Measurements from ENCODE around the gene ARL16.

Gene ARL16

DNA sequence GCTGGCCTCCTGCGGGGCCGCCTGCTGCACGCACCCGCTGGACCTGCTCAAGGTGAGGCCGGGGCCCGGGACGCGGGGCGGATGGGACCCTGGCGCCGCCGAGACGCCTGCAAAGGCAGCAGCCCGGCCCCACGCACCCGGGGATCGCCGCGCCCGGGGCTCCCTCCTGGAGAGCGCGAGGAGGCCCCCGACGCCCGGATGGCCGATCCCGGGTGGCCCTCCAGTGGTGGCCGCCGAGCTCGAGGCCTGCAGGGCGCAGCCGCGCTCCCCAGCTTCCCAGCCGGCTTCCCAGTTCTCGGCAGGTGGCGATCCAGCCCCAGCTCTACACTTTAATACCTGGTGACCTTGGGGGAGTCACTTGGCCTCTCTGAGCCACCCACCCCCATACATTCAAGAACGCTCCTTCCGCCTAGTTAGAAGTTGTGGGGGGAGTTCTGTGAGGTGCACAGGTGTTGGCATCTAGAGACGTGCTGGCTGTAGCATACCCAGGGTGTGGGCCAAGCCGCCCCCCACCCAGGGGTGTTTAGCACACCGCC is 28.9 kb upstream of the ARL16 start:
- DNase-seq: no peak

DNA sequence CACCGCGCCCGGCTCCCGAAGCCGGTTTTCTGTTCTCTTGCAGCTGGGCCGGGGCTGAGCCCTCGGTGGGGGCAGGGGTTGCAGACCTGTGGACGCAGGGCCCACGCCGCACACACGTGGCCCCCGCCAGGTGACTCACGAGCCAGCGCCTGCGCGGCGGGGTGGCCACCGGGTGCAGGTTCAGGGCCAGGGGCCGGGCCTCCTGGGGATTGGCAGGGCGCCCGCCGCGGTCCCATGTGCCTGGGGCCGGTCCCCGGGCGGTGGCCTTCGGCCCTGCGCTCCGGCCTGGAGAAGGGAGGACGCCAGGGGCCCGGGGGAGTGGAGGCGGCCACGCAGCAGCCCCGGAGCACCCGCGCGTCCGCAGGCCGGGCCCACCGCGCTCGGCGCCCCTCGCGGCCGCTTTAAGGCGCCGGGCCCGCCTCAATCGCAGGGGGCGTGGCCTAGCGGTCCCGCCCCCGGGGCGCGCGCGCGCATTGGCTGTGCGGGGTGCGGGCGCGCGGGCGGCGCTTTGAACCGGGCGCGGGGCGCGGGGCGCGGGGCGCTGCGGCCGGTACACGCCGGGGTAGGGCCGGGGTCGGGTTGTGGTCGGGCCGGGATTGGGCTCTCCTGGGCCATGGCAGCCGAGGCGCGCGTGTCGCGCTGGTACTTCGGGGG is 28.3 kb upstream of the ARL16 start, which contains the start of gene SLC25A10:
Gene SLC25A10, plus strand, starts transcription at position 471 of the 654 bp plus-strand sequence. Its CDS starts 143 bp downstream, at position 614.
- peak; percentile 61 to 76 for DNase-seq

DNA sequence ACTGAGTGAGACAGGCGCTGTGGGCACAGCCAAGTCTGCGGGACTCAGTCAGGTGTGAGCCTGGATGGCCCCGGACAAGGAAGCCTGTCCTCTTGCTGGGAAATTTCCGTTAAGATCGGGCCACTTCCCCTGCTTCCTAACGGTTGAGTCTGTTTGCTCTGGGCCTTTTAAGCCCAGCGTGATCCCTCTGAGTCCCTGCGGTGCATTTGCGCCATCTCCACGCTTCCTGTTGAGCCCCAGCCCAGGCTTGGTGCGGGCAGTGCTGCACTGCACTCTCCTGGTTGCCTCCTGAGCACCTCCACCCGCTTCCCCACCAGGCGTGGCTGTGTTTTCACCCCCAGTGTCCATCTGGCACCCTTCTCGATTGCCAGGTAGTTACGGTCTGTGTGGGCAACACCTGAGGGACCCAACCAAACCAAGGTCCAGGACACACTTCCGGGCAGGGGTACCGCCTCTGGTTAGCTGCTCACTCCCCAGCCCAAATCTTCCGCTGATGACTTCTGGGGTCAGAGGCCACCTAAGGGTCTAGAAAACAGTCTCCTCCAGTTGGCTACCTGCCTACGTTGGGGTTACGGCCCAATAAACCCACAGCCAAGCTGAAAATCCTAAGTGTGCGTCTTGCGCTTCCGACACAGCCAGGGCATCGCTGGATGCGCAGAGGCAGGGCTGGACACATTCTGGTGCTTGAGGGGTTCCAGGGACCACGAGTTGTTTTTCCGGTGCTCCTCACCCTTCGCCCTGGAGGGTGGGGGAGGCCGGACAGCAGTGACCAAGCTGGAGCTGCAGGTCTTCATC is 27.1 kb upstream of the ARL16 start:
- DNase-seq: no peak

DNA sequence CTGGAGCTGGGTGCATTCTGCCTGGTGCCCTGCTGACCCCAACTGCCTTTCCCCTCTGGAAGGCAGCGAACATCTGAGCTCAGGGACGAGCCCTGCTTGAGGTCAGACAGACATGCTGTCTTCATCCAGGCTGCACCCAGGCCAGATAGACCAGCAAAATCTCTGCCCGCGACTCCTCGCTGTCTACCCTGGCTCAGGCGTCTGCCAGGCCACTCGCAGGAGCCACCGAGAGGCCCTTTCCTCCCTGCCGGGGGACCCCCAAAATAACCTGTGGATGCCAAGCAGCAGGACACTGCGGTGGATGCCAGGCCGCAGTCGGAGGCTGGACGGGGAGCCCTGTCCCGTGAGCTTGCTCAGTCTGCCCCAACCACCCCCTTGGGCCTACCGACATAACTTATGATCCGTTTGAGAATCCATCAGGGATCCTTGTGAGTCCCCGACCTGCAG is 25.2 kb upstream of the ARL16 start:
- no peak for DNase-seq

DNA sequence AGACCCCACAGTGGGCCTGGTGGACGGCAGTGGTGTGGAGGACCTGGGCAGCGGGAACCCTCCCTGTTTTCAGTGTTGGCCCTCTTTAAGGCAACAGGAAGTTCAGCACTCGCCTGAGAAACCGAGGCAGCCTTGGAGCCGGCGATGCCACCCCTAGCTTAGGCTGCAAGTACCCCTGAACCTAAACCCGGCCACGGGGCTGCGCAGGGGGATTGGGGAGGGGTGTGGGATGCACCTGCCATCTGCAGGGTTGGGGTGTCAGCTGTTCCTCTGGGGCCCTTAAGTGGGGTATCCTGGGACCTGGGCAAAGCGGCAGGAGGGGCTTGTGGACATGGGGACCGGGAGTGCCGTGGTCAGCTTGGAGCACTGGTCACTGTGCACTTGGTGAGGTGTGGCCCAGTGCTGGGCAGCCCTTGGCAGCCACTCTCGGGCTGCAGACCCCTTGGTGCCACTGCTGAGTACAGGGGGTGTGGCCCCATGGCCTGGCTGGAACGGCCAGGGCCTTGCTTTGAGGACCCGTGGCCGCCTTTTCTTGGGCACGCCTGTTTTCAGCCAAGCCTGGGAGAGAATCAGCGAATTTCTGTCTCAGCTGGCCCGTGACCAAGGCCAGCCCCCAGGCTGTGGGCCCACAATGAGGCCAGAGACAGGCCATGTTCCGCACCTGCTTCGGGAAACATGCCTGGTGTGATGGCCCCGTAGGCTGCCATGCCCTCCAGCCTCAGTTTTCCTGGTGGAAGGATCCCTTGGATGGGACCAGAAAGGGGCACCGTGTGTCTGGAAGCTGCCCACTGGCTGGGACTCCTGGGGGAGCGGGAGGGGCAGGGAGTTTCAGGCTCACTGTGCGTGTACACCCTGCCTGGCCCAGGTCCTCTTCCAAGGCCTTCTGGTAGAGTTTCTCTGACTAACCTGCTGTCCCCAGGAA is 24.4 kb upstream of the ARL16 start:
- DNase-seq: no peak

DNA sequence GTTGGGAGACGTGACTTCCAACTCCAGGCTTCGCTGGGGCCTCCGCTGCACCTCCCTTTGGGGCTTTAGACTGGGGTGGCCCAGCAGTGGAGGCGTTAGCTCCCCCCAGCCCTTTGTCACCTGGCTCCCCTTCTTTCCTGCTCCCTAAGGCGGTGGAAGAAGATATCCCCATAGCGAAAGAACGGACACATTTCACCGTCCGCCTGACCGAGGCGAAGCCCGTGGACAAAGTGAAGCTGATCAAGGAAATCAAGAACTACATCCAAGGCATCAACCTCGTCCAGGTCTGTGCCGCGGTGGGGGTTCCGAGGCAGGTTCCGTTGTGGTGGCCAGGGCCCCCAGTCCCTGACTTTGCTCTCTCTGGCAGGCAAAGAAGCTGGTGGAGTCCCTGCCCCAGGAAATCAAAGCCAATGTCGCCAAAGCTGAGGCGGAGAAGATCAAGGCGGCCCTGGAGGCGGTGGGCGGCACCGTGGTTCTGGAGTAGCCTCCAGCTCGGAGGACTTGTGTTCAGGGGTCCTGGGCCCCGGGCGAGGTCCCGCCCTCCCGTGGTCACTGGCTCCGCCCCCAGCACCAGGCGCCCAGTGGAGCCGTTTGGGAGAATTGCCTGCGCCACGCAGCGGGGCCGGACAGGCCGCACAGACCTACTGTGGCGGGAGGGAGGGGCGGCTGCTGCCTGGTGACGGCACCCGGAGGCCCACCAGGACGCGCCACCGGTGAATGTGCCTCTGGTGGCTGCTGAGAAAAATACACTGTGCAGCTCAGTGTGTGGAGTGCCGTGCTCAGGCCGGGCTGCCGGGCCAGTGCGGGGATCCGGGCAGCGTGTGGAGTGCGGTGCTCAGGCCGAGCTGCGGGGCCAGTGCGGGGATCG is 23.4 kb upstream of the ARL16 start:
- no peak for DNase-seq

DNA sequence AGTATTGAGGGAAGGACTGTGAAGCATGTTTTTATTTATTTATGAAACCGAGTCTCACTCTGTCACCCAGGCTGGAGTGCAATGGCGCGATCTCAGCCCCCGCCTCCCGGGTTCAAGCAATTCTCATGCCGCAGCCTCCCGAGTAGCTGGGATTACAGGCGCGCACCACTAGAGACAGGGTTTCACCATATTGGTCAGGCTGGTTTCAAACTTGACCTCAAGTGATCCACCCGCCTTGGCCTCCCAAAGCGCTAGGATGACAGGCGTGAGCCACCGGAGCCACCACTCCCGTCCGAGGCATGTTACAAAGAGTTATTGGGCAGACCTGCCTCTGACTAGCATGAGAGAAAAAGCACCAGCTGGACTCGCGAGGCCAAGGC is 22.6 kb upstream of the ARL16 start:
- DNase-seq: no peak

DNA sequence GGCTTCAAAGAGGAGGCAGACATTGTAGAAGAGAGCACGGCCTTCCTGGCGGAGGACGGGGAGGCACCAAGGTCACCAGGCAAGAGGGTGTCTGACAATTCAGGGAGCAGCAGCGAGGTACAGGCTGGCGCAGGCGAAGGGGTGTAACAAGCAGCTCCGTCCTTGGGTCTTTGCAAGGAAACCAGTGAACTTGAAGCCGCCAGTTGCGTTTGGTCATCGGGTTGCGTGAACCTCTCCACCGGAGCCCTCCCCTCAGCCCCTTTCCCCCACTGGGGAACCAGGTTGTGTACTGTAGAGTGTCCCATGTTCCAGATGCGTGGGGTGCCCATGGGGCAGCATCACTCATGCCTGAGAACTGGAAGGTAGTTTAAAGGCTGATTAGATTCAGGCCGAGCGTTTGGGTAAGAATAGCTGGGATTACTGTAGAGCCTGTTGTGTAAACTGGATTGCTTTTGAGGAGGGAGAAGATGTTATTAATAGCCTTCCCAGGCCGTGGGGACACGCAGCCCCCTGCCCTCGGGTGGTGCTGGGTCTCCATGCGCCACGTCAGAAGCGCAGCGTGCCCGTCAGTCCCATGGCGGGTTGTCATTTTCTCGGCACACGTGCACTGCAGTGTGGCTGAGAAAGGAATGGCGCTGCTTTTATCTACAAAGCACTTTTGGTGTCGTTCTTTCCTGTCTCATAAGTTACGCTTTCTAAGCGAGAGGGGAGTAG is 22.1 kb upstream of the ARL16 start:
- DNase-seq: no peak

DNA sequence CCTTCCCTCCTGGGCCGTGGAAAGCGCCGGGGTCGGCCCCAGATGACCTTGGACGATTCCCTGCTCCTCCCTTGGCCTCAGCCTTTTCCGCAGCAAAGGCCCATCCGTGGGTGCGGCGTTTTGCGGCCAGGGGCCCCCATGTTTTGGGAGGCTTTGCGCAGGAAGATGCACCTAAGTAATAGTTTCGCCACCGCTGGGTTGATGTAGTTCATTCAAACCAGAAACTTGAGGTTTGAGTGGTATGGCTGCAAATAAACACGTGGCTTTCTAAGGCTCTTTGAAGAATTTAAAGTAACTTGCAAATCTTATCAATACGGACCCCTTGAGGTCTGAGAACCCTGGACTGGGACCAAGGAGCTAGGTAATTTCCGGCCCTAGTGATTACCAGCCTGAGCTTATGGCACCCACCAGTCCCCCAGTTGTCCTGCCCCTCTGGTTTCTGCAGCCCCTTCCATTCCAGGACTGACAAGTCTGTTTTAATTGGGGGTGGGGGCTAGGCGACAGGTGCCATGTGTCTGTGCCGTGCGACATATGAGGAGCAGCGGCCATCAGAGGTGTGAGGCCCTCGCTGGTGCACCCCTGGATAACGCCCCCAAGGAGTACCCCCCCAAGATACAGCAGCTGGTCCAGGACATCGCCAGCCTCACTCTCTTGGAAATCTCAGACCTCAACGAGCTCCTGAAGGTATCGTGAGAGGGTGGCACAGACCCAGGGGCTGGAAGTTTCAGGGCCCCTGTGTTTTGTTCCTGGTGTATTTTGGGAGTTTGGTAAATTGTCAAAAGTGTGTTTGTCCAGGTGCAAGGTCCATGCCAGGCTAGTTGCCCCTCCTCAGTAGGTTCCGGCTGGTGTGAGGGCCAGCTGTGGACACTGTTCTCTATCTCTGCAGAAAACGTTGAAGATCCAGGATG is 20.4 kb upstream of the ARL16 start:
- no peak for DNase-seq

DNA sequence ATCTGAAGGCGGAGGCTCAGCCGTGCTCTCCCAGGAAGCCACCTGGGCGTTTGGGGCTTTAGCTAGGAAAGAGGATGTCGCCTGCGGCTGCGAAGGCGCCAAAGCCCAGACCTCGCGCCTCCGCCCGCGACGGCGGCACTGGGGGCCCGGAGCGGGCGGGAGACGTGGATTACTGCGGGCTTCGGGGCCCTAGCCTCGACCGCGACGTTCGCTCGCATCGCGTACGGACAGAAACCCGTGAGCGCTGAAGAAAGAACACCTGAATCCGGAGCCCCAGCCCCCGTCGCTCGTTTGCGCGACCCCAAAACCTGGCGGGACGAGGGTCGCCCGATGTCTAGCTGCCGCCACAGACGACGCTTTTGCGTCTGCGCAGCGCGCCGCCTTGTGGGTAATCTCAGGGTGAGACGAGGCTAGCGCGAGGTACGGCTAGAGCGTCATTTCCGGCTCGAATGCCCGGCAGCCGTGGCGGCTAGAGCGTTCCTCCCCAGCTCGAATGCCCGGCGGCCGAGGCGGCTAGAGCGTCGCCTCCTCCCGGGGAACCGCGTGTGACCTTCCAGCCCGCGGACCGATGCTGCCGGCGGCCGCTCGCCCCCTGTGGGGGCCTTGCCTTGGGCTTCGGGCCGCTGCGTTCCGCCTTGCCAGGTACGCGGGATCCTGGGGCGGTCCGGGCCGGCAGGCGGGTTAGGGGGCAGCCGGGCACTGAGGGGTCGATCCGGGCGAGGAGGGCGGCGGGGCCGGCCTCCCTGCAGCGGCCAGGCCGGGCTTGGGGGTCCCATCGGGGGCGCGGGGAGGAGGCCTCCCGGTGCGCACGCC is 19.5 kb upstream of the ARL16 start, which contains the start of gene MRPL12:
Gene MRPL12, plus strand, starts transcription at position 434 of the 813 bp plus-strand sequence. Its CDS starts 135 bp downstream, at position 569.
- DNase-seq: peak; percentile 74 to 90

DNA sequence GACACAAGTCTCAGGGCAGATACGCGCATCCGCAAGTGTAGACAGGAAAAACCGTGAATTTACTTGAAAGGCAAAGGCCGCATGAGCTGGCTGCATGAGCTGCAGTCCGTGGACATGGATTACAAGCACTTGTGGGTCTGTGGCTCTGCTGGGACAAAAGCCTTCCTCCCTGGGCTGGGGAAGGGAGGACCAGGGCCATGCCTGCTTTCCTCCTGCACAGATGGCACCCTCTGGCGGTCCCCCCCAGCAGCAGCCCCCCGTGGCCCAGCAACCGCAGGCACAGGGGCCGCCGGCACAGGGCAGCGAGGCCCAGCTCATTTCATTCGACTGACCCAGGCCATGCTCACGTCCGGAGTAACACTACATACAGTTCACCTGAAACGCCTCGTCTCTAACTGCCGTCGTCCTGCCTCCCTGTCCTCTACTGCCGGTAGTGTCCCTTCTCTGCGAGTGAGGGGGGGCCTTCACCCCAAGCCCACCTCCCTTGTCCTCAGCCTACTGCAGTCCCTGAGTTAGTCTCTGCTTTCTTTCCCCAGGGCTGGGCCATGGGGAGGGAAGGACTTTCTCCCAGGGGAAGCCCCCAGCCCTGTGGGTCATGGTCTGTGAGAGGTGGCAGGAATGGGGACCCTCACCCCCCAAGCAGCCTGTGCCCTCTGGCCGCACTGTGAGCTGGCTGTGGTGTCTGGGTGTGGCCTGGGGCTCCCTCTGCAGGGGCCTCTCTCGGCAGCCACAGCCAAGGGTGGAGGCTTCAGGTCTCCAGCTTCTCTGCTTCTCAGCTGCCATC is 17.9 kb upstream of the ARL16 start:
- no peak for DNase-seq

DNA sequence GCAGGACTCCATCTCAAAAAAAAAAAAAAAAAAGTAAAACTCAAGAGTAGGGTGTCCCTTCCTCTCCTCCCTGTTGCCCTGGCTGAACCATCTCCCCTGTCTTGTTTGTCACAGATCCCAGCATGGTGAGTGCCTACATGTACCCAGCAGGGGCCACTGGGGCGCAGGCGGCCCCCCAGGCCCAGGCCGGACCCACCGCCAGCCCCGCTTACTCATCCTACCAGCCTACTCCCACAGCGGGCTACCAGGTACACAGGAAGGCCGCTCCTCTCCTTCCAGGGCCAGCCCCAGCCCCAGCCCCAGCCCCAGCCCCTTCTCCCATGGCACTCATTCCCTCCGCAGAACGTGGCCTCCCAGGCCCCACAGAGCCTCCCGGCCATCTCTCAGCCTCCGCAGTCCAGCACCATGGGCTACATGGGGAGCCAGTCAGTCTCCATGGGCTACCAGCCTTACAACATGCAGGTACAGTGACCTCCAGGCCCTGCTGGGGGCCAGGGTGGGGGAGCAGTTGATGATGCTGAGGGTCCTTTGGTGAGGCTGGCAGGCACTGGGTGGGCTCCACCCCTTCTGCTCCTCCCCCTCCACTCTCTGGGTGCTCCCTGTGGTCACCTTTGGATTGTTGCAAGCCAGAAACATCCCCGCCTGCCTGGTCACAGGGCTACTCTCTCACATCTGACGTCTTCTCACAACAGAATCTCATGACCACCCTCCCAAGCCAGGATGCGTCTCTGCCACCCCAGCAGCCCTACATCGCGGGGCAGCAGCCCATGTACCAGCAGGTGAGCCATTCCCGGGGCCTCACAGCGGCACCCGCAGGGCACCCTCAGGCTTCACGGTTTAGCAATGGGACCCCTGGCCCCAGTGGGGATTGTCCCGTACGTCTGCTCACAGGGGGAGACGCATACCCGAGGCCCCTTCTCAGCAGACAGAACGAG is 17.0 kb upstream of the ARL16 start:
- DNase-seq: no peak

DNA sequence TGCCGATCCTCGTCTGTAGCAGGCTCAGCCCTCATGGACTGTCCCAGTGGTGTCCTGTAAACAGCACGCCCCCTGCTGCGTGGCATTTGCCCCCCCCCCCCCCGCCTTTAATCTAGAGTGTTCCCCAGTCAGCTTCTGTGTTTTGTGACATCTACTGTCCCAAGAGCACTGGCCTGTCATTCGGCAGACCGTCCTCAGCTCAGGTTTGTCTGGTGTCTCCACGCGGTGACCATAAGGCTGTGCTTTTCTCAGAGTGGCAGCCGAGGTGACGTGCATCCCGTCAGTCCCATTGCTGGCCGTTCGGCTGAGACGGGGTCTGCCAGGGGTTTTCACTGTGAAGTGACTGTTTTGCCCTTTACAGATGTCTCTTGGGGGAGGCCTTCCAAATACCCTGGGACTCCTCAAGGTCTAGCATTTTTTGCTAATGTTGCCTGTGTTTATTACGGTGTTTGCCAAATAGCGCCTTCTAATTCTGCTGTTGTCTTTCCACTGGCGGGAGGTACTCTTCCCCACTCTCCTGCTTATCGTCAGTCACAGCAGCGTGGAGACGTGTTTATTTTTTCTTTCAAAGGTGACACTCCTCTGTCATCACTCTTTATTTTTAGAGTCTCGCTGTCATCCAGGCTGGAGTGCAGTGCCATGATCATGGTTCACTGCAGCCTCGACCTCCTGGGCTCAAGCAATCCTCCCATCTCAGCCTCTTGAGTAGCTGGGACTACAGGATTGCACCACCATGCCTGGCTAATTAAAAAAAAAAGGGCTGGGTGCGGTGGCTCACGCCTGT is 13.9 kb upstream of the ARL16 start:
- no peak for DNase-seq

DNA sequence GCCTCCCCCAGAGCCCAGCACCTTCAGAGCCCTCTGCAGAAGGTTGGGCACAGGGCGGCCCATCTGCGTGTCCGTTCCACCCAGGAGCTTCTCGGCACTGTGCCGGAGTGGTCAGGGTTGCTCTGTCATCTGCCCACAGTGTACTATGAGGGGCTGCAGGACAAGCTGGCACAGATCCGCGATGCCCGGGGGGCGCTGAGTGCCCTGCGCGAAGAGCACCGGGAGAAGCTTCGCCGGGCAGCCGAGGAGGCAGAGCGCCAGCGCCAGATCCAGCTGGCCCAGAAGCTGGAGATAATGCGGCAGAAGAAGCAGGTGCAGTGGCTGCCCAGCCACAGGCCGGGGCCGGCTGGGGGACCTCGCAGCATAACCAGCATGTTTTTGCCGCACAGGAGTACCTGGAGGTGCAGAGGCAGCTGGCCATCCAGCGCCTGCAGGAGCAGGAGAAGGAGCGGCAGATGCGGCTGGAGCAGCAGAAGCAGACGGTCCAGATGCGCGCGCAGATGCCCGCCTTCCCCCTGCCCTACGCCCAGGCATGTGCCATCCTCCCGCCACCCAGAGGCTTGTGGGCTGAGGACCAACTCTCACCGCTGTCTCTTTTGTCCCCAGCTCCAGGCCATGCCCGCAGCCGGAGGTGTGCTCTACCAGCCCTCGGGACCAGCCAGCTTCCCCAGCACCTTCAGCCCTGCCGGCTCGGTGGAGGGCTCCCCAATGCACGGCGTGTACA is 12.8 kb upstream of the ARL16 start:
- DNase-seq: no peak

DNA sequence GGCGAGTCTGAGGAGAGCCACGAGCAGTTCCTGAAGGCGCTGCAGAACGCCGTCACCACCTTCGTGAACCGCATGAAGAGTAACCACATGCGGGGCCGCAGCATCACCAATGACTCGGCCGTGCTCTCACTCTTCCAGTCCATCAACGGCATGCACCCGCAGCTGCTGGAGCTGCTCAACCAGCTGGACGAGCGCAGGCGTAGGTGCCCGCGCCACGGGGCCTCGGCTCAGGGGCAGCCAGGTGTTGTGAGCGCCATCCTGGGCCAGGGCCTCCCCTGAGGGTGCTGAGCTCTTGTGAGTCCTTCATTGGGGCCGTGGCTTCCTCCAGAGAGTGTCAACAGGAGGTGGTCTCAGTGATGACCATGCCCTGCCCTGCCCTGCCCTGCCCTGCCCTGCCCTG is 12.2 kb upstream of the ARL16 start:
- DNase-seq: no peak

DNA sequence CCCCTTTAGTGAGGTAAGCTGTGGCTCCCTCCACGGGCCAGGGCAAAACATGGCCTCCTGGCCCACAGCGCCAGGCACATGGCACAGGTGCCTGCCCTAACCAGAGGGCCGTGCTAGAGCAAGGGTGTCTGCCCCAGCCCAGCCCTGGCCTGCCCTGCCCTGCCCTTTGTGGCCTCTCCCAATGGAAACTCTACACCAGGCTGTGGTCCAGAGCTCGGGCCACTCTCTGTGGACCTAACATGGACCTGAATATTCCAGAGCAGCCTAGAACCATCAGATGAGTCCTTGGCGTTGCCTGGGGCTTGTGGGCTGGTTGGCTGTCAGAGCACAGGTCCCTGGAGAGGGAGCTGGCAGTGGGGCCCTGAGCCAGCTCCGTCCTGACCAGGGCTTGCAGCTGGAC is 11.6 kb upstream of the ARL16 start:
- DNase-seq: no peak

All from NCI-H187 (cell line).